T-helper 2 cell (primary cell): ENCODE results near the gene ACTBL2.
A peak's percentile ranks its signal among the peaks of the same experiment; 100 is the strongest.
"Not testable (repeated sequence)": the region's sequence is repeated elsewhere in the genome, so short reads cannot be mapped to it uniquely, and the experiment has no call there.

Experiments used
- DNase-seq, 5 experiments: peaks; one replicate each; pipeline versions ENCODE4 v3.0.0 to v3.0.0-alpha.2; 2012 to 2022
- total RNA-seq, 2 donors: gene quantifications; one replicate each; lab custom pipeline; 2026; lab: John Stamatoyannopoulos, UW

ACTBL2 gene
- total RNA-seq, result 0 to 0.20 reads per million in 2 donors

- DNase-seq, result no peak
Observed at GRCh38 chr5:57482671-57483106, at the start of gene ACTBL2. Gene ACTBL2, minus strand, starts transcription at chr5:57482811. Its CDS starts 104 bp downstream, at chr5:57482707.

- DNase-seq, result no peak
Observed at GRCh38 chr5:57531333-57531732, 48.7 kb upstream of the ACTBL2 start.

GRCh38 chr5:57529864-57530263 lies 47.3 kb upstream of the ACTBL2 start:
- DNase-seq, result no peak

- DNase-seq, result no peak
Observed at GRCh38 chr5:57527870-57528269, 45.3 kb upstream of the ACTBL2 start.

DNA sequence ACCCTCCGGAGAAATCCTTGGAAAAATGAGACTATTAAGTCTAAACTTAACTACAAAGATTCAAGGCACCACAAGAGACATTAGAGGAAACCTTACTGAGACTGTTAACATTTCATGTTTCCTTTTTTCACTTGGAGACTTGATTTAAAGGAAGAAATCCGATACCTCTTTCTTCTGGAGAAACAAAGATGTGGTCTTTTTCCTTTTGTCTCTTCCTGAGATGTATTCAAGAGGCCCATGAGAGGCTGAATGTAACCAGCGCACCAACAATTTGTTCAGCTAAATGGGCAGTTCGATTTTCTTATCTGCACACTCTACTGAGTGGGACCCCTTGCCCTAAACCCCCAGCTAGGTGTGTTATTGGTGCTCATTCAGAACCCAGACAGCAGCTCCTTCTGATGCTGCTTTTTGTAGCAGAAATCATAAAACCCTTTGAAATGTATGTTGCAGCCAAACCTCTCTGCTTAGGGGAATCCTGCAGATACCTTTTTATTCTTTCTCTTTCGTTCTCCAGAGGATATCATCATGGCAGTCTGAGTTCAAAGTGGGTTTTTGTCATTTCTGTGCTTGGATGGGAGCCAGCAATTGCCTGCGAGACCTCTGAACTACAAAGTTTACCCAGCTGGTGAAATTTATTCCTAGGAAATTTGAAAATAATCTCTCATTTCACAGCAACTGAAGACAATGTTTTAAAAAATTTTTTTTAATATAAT lies 41.9 kb upstream of the ACTBL2 start:
- no peak for DNase-seq

DNA sequence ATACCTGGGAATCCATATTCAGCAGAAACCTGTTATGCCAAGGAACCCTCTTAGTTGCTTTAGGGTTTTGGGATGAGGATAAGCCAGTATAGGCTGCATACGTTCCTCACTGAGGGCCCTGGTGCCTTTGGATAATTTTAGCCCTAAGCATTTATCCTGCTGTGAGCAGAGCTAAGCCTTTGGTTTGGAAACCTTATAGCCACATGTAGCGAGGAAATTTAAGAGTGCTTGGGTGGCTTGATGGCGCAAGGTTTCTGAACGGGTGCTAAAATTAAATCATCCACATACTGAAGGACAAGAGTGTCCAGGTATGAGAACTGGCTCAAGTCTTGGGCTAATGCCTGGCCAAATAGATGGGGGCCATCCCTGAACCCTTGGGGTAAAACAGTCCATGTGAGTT lies 39.9 kb upstream of the ACTBL2 start:
- not testable (repeated sequence) for DNase-seq

DNA sequence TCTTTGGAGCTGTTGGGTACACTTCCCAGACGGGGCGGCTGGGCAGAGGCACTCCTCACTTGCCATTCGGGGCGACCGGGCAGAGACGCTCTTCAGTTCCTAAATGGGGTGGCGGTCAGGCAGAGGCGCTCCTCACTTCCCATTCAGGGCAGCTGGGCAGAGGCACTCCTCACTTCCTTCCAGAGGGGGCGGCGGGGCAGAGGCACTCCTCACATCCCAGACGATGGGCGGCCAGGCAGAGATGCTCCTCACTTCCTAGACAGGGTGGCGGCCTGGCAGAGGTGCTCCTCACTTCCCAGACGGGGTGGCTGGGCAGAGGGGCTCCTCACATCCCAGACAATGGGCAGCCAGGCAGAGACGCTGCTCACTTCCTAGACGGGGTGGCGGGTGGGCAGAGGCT lies 35.8 kb upstream of the ACTBL2 start:
- not testable (repeated sequence) for DNase-seq

GRCh38 chr5:57517250-57517649 lies 34.6 kb upstream of the ACTBL2 start:
- DNase-seq, result no peak

DNA sequence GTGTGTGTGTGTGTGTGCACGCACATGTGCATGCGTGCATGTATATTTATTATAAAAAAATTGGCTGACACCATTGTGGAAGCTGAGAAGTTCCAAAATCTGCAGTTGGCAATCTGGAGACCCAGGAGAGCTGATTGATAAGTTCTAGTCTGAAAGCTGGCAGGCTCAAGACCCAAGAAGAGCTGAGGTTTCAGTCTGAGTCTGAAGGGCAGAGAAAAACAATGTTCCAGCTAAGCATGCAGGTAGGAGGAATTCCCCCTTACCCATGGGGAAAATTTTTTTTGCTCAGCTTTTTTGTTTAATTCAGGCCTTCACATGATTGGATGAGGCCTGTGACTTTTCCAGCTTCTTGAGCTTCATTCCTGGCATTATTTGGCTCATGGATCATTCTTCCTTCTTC lies 31.2 kb upstream of the ACTBL2 start:
- no peak for DNase-seq

DNA sequence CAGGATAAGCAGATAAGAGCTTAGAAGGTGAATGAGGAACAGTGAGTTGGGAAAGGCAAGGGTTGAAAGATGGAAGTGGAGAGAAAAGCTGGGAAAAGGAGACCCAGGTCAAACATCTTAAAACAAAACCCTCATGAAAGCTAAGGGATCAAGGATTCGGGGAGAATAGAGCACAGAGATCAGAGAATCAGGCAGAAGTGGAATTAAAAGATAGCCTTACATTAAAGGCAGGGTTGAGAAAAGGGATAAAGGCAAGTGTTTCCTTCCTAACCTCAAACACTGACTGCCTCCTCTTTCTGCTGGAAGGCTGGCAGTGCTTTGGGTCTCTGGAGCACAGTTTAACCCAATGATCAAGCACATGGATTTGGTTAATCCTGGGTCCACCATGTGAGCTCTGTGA lies 28.7 kb upstream of the ACTBL2 start:
- no peak for DNase-seq

DNA sequence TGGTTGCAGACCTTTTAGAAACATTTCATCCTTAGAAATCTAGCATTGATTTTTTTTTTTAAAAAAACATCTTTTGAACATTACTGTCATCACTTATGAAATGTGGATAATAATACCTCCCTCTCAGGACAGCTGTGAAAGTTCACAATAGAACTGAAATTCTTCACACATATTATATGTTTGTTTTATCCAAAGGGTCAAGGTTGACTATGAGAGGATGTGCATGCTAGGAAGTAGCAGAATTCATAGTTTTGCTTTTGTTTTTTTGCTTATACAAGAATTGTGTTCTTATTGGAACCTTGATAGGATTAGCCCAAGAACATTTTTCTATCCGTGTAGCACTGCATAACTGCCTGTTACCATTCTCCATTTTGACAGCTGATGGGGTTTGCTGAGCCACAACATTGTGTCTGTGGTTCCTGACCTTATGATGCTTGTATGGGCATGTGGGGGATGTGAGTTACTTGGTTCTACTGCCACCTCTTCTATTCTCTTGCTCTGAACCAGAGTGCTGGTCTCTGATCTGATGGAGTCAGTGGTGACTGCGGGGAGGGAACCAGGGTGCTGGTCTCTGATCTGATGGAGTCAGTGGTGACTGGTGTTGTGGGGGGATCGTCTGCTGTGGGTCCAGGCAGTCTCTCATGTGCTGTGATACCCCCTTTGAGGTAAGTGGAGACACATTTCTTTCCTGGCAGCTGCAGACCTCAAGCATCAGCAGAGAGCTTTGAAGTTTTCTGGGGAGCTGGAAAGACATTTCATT lies 27.1 kb upstream of the ACTBL2 start:
- DNase-seq, result no peak

DNA sequence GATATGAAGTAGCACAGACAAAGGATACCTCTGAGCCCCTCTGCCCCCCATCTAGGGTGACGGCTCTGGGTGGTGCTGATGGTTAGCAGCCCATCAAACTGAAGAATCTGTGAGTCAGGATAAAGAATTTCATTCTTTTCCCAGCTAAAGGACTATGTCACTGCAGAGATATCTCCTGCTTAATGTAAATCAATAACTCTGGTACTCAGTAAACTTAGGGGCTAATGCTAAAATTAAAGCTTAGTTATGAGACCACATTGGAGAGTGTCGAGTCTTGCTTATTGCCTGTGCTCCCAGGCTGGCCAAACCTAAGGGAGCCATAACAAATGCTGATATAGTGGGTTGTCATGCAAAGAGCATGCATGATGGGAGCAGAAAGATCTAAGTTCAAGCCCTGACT lies 25.6 kb upstream of the ACTBL2 start:
- DNase-seq, result no peak

GRCh38 chr5:57505272-57506200 lies 22.9 kb upstream of the ACTBL2 start:
- DNase-seq, result no peak

DNA sequence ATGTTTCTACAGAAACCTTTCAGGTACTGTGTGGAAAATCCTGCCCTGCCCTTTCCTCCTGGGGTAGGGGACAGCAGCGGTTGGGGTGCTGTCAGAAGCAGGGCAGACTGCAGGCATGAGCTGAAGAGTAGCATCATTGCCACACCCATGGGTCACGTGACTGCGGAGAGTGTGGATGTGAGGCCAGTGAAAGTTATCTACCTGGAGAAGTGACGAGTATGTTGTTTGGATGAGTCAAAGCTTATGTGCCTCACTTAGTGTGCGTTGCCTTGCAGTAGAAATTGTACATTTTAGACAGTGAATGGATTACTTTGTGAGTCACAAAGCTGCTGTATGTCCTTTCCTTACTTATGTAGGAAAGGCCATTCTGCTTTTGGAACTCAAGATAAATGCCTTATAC lies 21.7 kb upstream of the ACTBL2 start:
- no peak for DNase-seq

GRCh38 chr5:57503433-57503832 lies 20.8 kb upstream of the ACTBL2 start:
- DNase-seq, result no peak

DNA sequence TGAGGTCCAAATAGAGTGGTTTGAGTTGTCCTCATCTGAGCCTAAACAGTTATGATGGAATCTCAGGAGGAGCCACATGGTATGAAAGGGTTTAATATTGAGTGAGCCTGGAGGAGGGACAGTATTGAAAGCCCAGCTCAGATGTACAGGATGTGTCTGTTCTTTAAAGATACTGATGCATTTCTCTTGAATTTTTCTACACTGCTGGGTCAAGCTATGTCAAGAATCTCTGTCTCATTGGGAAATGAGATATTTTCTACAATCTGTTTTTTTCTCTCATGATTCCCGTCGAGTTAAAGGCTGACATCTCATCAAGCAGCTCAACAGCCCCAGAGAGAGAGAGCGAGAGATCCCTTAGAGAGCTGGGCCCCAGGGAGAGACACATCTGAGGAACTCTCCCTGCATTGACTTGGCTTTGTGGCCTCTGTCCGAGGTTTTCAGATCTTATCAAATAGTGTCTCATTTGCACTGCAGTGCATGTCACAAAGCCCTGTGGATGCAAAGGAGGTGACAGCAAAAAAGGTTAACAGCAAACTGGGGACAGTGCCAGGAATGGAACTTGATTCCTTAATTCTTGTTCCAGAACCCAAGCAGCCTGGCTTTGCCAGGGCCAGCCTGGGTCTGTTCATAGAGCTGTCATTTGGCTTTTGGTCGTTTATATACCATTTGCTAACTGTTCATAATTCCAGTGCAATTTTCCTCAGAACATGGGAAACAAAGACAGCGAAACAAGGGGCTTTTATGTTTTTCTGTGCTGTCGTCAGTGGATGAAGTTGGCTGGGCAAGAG lies 19.0 kb upstream of the ACTBL2 start:
- DNase-seq, result peak in 1 of 5 experiments; percentile 39

- peak in 1 of 5 experiments; percentile 72 for DNase-seq
Observed at GRCh38 chr5:57499262-57500050, 16.8 kb upstream of the ACTBL2 start.

- DNase-seq, result no peak
Observed at GRCh38 chr5:57497733-57498132, 15.1 kb upstream of the ACTBL2 start.

DNA sequence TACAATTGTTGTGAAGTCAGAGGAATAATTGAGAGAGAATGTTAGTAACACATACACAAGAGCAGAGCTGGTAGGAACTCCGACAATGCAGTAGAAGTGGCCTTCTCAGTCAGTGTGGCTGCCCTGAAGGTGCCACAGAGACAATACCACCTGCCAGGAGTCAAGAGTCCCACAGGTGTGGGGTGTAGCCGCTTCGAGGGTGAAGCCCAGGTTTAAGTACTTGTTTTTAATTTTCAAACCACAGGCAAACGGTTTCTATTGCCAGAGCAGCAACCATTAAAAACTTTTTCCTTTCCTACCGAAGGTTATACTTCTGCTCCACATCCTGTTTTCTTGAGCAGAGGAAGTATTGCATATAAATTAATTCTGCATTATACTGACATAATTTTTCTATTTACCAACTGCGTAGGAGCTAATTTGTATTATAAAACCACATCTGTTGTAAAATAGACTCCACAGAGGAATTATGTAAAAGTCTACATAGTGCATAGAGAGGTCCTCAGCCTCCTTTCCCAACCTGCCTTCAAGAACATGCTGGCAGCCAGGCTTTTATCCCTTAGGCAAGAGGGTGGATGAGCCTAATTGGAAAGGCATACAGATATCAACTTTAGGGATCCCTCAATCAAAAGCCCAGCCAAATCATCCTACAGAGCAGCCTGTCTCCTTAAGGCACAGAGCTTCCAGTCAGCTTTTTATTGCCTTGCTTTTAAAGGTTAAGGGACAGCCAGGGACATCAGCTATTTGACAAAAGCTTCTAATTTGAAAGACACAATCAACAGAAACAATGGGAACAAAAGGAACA lies 12.9 kb upstream of the ACTBL2 start:
- DNase-seq, result peak in 1 of 5 experiments; percentile 51
